Measurements from ENCODE around the gene KCNH2. TPM values are rescaled to one million over a fixed set of nuclear protein-coding genes. Genes with fewer than 3 reads are reported as not detected.
"Not testable (repeated sequence)": the region's sequence is repeated elsewhere in the genome, so short reads cannot be mapped to it uniquely, and the experiment has no call there.

KCNH2 gene
- total RNA-seq, result 10 to 100 TPM; 29.8 to 71.7 (median 42.5) TPM

- 0% methylated on average over 15 of the region's 81 CpGs for WGBS
- peak within 1 kb of the TSS; percentile 60 to 72 (median 63) for H3K4me3 ChIP-seq
- TF ChIP-seq EP300 (IDR thresholded peaks at IDR 0.05), result no peak
- peak; percentile 44 to 62 for TF ChIP-seq POLR2AphosphoS5 (IDR thresholded peaks at IDR 0.05)
- intact Hi-C loops (cut with DNase I), result no loop called here
- peaks cover 43 to 69% (median 69%) of the 10 kb centered on the region in 4 donors for H3K4me1 ChIP-seq
- H3K9me3 ChIP-seq, result no peaks in the 10 kb centered on the region
- no peaks in the 10 kb centered on the region for H3K36me3 ChIP-seq
- no peak for DNase-seq (ENCODE audit: extremely low spot score)
- H3K27me3 ChIP-seq, result peaks cover 0 to 48% (median 6%) of the 10 kb centered on the region in 4 donors
- peak within 1 kb of the TSS; percentile 87 to 88 (median 88) for H3K27ac ChIP-seq (replicated peaks in 1 of 4)
Observed at GRCh38 chr7:150978126-150978789, at the start of gene KCNH2. Gene KCNH2 (minus strand): TSS chr7:150978321. CDS start chr7:150977913, 408 bp downstream.

GRCh38 chr7:151027728-151028130, 49.6 kb upstream of the KCNH2 start:
- Histone ChIP-seq H3K4me3 (peak overlapping the region; percentile 69 to 91 (median 74)), H3K27ac (replicated peaks in 1 of 4) (peak overlapping the region; percentile 80 to 88 (median 84)), H3K36me3 (peaks cover 0 to 16% (median under 1%) of the 10 kb centered on the region in 4 donors), H3K4me1 (peaks cover 7 to 27% (median 19%) of the 10 kb centered on the region in 4 donors)
- intact Hi-C loops (cut with DNase I), result loop anchor here (5.0 kb wide), 2 partner anchors 35 to 85 kb away; no protein-coding TSS in a partner anchor
- not testable (repeated sequence) for DNase-seq (ENCODE audit: extremely low spot score); H3K9me3 ChIP-seq; H3K27me3 ChIP-seq
- 18% methylated on average over 16 of the region's 16 CpGs for WGBS

GRCh38 chr7:151026771-151027727, 48.9 kb upstream of the KCNH2 start:
- Histone ChIP-seq H3K4me1 (peaks cover 7 to 27% (median 19%) of the 10 kb centered on the region in 4 donors), H3K27ac (replicated peaks in 1 of 4) (peak overlapping the region in 3 of 4 donors; percentile 83 to 88 (median 85)), H3K4me3 (peak overlapping the region in 2 of 4 donors; percentile 69 to 73)
- not testable (repeated sequence) for H3K9me3 ChIP-seq; DNase-seq (ENCODE audit: extremely low spot score); H3K36me3 ChIP-seq; H3K27me3 ChIP-seq
- WGBS, result 49% methylated on average over 19 of the region's 19 CpGs
- intact Hi-C loops (cut with DNase I), result loop anchor here (5.0 kb wide), 2 partner anchors 35 to 85 kb away; no protein-coding TSS in a partner anchor

GRCh38 chr7:151025924-151026671, 48.0 kb upstream of the KCNH2 start:
- Histone ChIP-seq H3K27ac (replicated peaks in 1 of 4) (no peak overlapping the region), H3K36me3 (peaks cover 0 to 4% (median 0%) of the 10 kb centered on the region in 4 donors), H3K4me1 (peaks cover 7 to 27% (median 19%) of the 10 kb centered on the region in 4 donors), H3K27me3 (peaks cover 0 to 5% (median 0%) of the 10 kb centered on the region in 4 donors), H3K9me3 (no peaks in the 10 kb centered on the region), H3K4me3 (no peak overlapping the region)
- DNase-seq (ENCODE audit: extremely low spot score), result no peak
- intact Hi-C loops (cut with DNase I), result loop anchor here (5.0 kb wide), 2 partner anchors 36 to 86 kb away; no protein-coding TSS in a partner anchor
- TF ChIP-seq EP300 (IDR thresholded peaks at IDR 0.05) (no peak), CTCF (IDR thresholded peaks at IDR 0.05) (no peak), POLR2AphosphoS5 (IDR thresholded peaks at IDR 0.05) (no peak), POLR2A (IDR thresholded peaks at IDR 0.05; ENCODE audit: low read depth) (no peak)
- 89% methylated on average over 3 of the region's 4 CpGs for WGBS

- TF ChIP-seq POLR2A (IDR thresholded peaks at IDR 0.05; ENCODE audit: low read depth), result no peak
- TF ChIP-seq EP300 (IDR thresholded peaks at IDR 0.05), result no peak
- TF ChIP-seq POLR2AphosphoS5 (IDR thresholded peaks at IDR 0.05), result no peak
- no peak for TF ChIP-seq CTCF (IDR thresholded peaks at IDR 0.05)
- Histone ChIP-seq H3K4me3 (no peak within 1 kb of the TSS), H3K4me1 (peaks cover 7 to 16% (median 15%) of the 10 kb centered on the region in 4 donors), H3K36me3 (no peaks in the 10 kb centered on the region), H3K27ac (replicated peaks in 1 of 4) (no peak within 1 kb of the TSS), H3K27me3 (peaks cover 0 to 20% (median 2%) of the 10 kb centered on the region in 4 donors), H3K9me3 (no peaks in the 10 kb centered on the region)
- intact Hi-C loops (cut with DNase I), result loop anchor here (5.0 kb wide), 2 partner anchors 38 to 88 kb away; no protein-coding TSS in a partner anchor
- WGBS, result 65% methylated on average over 4 of the region's 4 CpGs
- DNase-seq (ENCODE audit: extremely low spot score), result no peak
Observed at GRCh38 chr7:151024435-151025056, 46.4 kb upstream of the KCNH2 start, which contains the start of gene ATG9B. Gene ATG9B (minus strand): TSS chr7:151024494. CDS start chr7:151024423, 71 bp downstream.
